Cardiac muscle cell (in vitro differentiated cells and primary cell): ENCODE data around the gene GSG1L. TPM values are rescaled to one million over a fixed set of nuclear protein-coding genes. Genes with fewer than 3 reads are reported as not detected.

ENCODE experiments used
- DNase-seq, 2 donors: peaks; one replicate each; pipeline versions ENCODE4 v3.0.0 to v3.0.0-alpha.2; 2010 to 2017; ENCODE audit warnings: low read depth in 1 of 2, low spot score in 1 of 2
- H3K27ac ChIP-seq: fragments of 200-600 bp; sonication (generic); 2 replicates; pipeline ENCODE4 v1.5.1; 2016
- H3K27me3 ChIP-seq: fragments of 200-600 bp; sonication (generic); 2 replicates; pipeline ENCODE4 v1.6.0; 2016; ENCODE audit warnings: control low read depth
- H3K36me3 ChIP-seq: fragments of 200-600 bp; sonication (generic); 2 replicates; pipeline ENCODE4 v1.5.1; 2016; ENCODE audit warnings: control low read depth
- H3K4me1 ChIP-seq: fragments of 200-600 bp; sonication (generic); 2 replicates; pipeline ENCODE4 v1.8.1; 2017; ENCODE audit warnings: low read depth, mild to moderate bottlenecking, mixed run types
- H3K4me3 ChIP-seq: fragments of 200-600 bp; sonication (generic); 2 replicates; pipeline ENCODE4 v1.5.1; 2016; ENCODE audit warnings: mild to moderate bottlenecking
- H3K9me3 ChIP-seq: fragments of 200-600 bp; sonication (generic); 2 replicates; pipeline ENCODE4 v1.5.1; 2017; ENCODE audit warnings: low read depth, mild to moderate bottlenecking, control low read depth
- CTCF ChIP-seq: IDR thresholded peaks from 2 replicates; pipeline ENCODE4 v1.5.1; 2012; ENCODE audit warnings: low read depth, mild to moderate bottlenecking, low read length
- polyA plus RNA-seq: library from polyadenylated mRNA; unstranded; fragments of >200 nt; fragmentation: Nextera tagmentation; extraction: Ambion mirVana; gene quantifications from 2 replicates; pipeline ENCODE4 v1.2.1, GENCODE V29; 2016
- total RNA-seq: library from RNA; depleted of rRNA; stranded (reverse); fragments of >200 nt; gene quantifications from 2 replicates; pipeline ENCODE4 v1.2.3, GENCODE V29; 2016

Gene GSG1L
- total and polyA plus RNA-seq, 2 experiments from 2014 or later = not detected

DNA sequence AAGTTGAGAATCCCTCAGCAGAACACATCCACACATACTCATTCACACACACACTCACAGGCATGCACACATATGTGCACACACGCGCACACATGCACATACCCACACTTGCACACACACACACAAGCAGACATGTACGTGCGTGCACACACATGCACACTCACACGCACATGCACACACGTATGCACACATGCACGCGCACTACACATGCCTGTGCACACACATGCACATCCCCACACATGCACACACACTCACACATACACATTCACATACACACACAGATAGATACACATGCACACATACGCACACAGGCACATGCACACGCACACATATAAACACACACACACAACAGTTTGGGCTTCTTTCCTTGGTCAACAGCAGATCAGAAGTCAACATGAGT lies 24.0 kb downstream of the GSG1L start:
- no peak overlapping the region for H3K27ac ChIP-seq
- H3K4me3 ChIP-seq = no peak overlapping the region
- no peaks in the 10 kb centered on the region for H3K4me1 ChIP-seq
- no peak for DNase-seq
- no peak for TF ChIP-seq CTCF
- no peaks in the 10 kb centered on the region for H3K9me3 ChIP-seq
- no peaks in the 10 kb centered on the region for H3K36me3 ChIP-seq
- H3K27me3 ChIP-seq = no peaks in the 10 kb centered on the region

DNA sequence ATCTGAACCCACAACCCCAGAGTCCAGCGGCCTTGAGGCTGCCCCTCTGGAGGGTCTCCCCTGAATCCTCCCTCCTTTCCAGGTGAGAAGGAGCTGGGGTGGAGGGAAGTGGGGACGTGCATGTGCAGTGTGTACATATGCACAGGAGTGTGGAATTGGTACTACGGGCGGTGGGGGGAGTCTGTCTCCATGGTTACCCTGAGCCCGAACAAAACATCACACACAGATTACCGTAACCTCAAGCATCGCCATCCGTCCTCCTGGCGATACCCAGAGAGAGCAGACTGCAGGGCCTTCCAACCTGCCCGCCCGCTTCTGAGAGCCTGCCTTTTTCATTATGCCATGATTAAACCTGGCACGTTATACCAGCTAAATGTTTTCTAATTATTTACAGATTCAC lies 25.1 kb downstream of the GSG1L start:
- no peaks in the 10 kb centered on the region for H3K27me3 ChIP-seq
- H3K36me3 ChIP-seq = no peaks in the 10 kb centered on the region
- TF ChIP-seq CTCF = no peak
- no peak for DNase-seq
- H3K27ac ChIP-seq = no peak overlapping the region
- no peak overlapping the region for H3K4me3 ChIP-seq
- no peaks in the 10 kb centered on the region for H3K9me3 ChIP-seq
- no peaks in the 10 kb centered on the region for H3K4me1 ChIP-seq

DNA sequence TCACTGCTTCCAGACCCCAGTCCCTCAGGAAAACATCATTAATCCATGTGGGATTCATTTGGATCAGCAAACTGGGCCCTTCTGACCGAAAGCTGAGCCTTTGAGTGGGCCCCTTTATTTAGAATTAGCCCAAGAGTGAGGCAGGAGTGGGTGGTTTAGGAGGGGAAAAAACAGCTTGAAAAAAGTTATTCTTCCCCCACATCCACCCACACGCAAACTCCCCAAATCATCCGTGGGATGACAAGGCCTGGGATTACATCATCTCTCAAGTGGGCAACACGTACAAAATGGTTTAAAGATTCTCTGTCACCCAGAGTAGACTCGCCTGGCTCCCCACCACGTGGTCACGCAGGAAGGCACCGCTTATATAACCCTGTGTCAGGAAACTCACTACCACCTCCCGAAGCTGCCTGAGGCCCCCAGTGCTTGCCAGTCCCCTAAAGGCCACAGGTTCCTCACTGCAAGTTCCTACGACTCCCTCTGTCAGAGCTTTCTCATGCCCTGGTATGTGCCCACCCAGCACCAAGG lies 27.6 kb downstream of the GSG1L start:
- no peak overlapping the region for H3K4me3 ChIP-seq
- no peaks in the 10 kb centered on the region for H3K36me3 ChIP-seq
- no peak overlapping the region for H3K27ac ChIP-seq
- H3K9me3 ChIP-seq = no peaks in the 10 kb centered on the region
- no peak for DNase-seq
- TF ChIP-seq CTCF = no peak
- no peaks in the 10 kb centered on the region for H3K4me1 ChIP-seq
- H3K27me3 ChIP-seq = no peaks in the 10 kb centered on the region

GRCh38 chr16:28033870-28034269 lies 29.6 kb downstream of the GSG1L start:
- no peak for DNase-seq
- no peak for TF ChIP-seq CTCF
- Histone ChIP-seq H3K27me3 (no peaks in the 10 kb centered on the region), H3K9me3 (no peaks in the 10 kb centered on the region), H3K4me3 (no peak overlapping the region), H3K36me3 (no peaks in the 10 kb centered on the region), H3K4me1 (no peaks in the 10 kb centered on the region), H3K27ac (no peak overlapping the region)

DNA sequence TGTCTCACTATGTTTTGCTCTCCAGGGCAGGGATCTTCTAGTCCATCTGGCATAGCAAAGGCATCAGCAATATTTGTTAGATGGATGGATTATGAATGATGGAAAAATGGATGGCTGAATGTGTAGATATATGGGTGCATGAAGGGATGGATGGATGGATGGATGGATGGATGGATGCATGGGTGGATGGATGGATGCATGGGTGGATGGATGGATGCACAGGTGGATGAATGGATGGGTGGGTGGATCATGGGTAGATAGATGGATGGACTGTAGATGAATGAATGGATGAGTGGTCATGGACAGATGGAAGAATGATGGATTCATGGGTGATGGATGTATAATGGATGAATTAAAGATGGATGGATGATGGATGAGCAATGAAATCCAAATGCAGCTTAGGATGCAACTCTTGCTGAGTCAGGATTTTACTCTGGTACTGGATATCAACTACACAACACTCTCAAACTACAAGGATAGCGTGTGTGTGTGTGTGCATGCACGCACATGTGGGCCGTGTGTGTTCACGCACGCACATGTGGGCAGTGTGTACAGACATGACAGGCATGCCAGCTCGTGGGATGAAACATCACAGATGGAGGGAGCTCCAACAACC lies 34.0 kb downstream of the GSG1L start:
- Histone ChIP-seq H3K27me3 (no peaks in the 10 kb centered on the region), H3K9me3 (no peaks in the 10 kb centered on the region), H3K4me1 (no peaks in the 10 kb centered on the region), H3K27ac (no peak overlapping the region), H3K4me3 (no peak overlapping the region), H3K36me3 (no peaks in the 10 kb centered on the region)
- no peak for DNase-seq
- TF ChIP-seq CTCF = no peak
